Measurements from ENCODE around the gene GOLGA3. TPM values are rescaled to one million over a fixed set of nuclear protein-coding genes. Genes with fewer than 3 reads are reported as not detected.

The GOLGA3 gene
- total RNA-seq, 1 experiment from 2014 or later: 14.9 TPM

DNA sequence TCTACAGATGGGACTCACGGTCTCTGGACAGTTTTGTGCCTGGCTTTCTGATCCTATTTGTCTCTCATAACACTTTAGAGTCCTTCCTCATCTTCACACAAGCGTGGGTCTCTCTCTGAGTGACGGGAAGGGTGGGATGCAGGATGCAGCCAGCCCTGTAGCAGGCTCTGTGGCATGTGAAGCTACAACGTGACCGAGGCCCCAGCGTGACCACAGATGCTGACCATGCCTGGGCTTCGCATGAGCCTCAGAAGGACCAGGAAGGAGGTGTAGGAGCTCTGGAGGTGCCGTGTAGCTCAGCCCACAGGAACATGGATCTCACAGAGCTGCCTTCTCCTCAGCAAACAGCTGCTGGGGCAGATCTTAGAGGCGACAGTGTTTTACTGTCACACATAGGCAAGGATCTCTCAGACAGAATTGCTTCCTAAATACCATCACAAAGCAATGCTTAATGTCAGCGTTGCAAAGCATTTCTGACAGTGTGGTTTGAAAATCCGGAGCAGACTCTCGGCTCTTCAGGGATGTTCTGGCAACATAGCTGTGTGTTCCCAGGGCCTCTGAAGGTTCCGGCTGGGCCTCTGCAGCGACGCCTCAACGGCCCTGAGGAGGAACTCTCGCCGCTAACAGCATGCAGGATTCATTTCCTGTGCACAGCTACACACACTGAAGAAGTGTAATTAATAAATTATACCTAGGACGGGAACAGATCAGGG is 88.9 kb downstream of the GOLGA3 start:
- Histone ChIP-seq H3K4me3 (ENCODE audit: low read length) (no peak overlapping the region), H3K9me3 (ENCODE audit: low read length) (no peaks in the 10 kb centered on the region), H3K4me2 (ENCODE audit: low read depth, low read length, poor library complexity, severe bottlenecking) (no peak overlapping the region), H3K4me1 (ENCODE audit: low read length) (no peaks in the 10 kb centered on the region), H3K79me2 (ENCODE audit: low read length) (peaks cover 38% of the 10 kb centered on the region), H3K27ac (ENCODE audit: low read length) (no peak overlapping the region), H2AFZ (ENCODE audit: low read length) (no peak overlapping the region), H4K20me1 (ENCODE audit: insufficient read depth, low read depth, low read length) (0 out of 2 replicates have a peak, but pooled peaks cover 4% of the 10 kb centered on the region), H3K36me3 (ENCODE audit: insufficient read depth, low read length) (peaks cover 70% of the 10 kb centered on the region), H3K9ac (ENCODE audit: low read length) (no peak overlapping the region), H3K9me2 (replicated peaks; ENCODE audit: insufficient read depth, low read length) (no peaks in the 10 kb centered on the region), H3K27me3 (ENCODE audit: low read length) (no peaks in the 10 kb centered on the region)
- no peak for DNase-seq

GRCh38 chr12:132736913-132737312 is 91.8 kb downstream of the GOLGA3 start:
- H3K36me3 ChIP-seq (ENCODE audit: insufficient read depth, low read length): peaks cover 57% of the 10 kb centered on the region
- H3K9ac ChIP-seq (ENCODE audit: low read length): no peak overlapping the region
- no peaks in the 10 kb centered on the region for H3K9me2 ChIP-seq (replicated peaks; ENCODE audit: insufficient read depth, low read length)
- H3K79me2 ChIP-seq (ENCODE audit: low read length): peaks cover 13% of the 10 kb centered on the region
- DNase-seq: no peak
- H3K27ac ChIP-seq (ENCODE audit: low read length): no peak overlapping the region
- H3K9me3 ChIP-seq (ENCODE audit: low read length): no peaks in the 10 kb centered on the region
- no peaks in the 10 kb centered on the region for H3K4me1 ChIP-seq (ENCODE audit: low read length)
- H3K4me3 ChIP-seq (ENCODE audit: low read length): no peak overlapping the region
- no peaks in the 10 kb centered on the region for H3K27me3 ChIP-seq (ENCODE audit: low read length)
- H3K4me2 ChIP-seq (ENCODE audit: low read depth, low read length, poor library complexity, severe bottlenecking): no peak overlapping the region
- H2AFZ ChIP-seq (ENCODE audit: low read length): no peak overlapping the region
- H4K20me1 ChIP-seq (ENCODE audit: insufficient read depth, low read depth, low read length): no peaks in the 10 kb centered on the region

DNA sequence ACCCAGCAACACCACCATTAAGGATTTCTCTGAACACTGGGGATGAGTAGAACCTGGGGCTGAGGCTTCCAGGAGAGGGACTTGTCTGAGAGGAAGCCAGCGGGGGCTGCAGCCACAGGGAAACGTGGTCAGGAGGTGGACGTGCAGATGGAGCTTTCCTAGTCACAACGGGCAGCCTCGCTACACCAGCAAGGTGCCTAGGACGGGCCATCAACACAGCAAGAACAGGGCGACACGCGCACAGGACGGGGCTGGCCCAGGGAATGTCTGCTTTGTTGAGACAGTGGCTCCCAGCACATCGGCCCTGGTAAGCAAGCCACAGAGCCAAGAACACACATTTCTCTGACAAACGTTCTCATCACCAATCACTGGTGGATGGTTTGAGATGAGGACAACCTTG is 92.3 kb downstream of the GOLGA3 start:
- H3K79me2 ChIP-seq (ENCODE audit: low read length): peaks cover 9% of the 10 kb centered on the region
- no peak overlapping the region for H3K4me2 ChIP-seq (ENCODE audit: low read depth, low read length, poor library complexity, severe bottlenecking)
- no peaks in the 10 kb centered on the region for H4K20me1 ChIP-seq (ENCODE audit: insufficient read depth, low read depth, low read length)
- no peak overlapping the region for H2AFZ ChIP-seq (ENCODE audit: low read length)
- H3K9me2 ChIP-seq (replicated peaks; ENCODE audit: insufficient read depth, low read length): no peaks in the 10 kb centered on the region
- H3K36me3 ChIP-seq (ENCODE audit: insufficient read depth, low read length): peaks cover 56% of the 10 kb centered on the region
- no peaks in the 10 kb centered on the region for H3K4me1 ChIP-seq (ENCODE audit: low read length)
- DNase-seq: no peak
- no peaks in the 10 kb centered on the region for H3K27me3 ChIP-seq (ENCODE audit: low read length)
- H3K4me3 ChIP-seq (ENCODE audit: low read length): no peak overlapping the region
- H3K9me3 ChIP-seq (ENCODE audit: low read length): no peaks in the 10 kb centered on the region
- no peak overlapping the region for H3K9ac ChIP-seq (ENCODE audit: low read length)
- H3K27ac ChIP-seq (ENCODE audit: low read length): no peak overlapping the region

- no peak for DNase-seq
- no peak overlapping the region for H3K27ac ChIP-seq (ENCODE audit: low read length)
- H3K27me3 ChIP-seq (ENCODE audit: low read length): no peaks in the 10 kb centered on the region
- H3K4me1 ChIP-seq (ENCODE audit: low read length): no peaks in the 10 kb centered on the region
- H3K9me3 ChIP-seq (ENCODE audit: low read length): no peaks in the 10 kb centered on the region
- no peak overlapping the region for H3K4me3 ChIP-seq (ENCODE audit: low read length)
- peaks cover 50% of the 10 kb centered on the region for H3K36me3 ChIP-seq (ENCODE audit: insufficient read depth, low read length)
- H3K9ac ChIP-seq (ENCODE audit: low read length): no peak overlapping the region
- H2AFZ ChIP-seq (ENCODE audit: low read length): no peak overlapping the region
- H4K20me1 ChIP-seq (ENCODE audit: insufficient read depth, low read depth, low read length): no peaks in the 10 kb centered on the region
- H3K4me2 ChIP-seq (ENCODE audit: low read depth, low read length, poor library complexity, severe bottlenecking): no peak overlapping the region
- H3K79me2 ChIP-seq (ENCODE audit: low read length): peaks cover 5% of the 10 kb centered on the region; the same call in 1 of the 2 replicates
- H3K9me2 ChIP-seq (replicated peaks; ENCODE audit: insufficient read depth, low read length): no peaks in the 10 kb centered on the region
Observed at GRCh38 chr12:132735496-132735895, 93.2 kb downstream of the GOLGA3 start.

- H3K27ac ChIP-seq (ENCODE audit: low read length): no peak overlapping the region
- H3K4me3 ChIP-seq (ENCODE audit: low read length): no peak overlapping the region
- H3K9me2 ChIP-seq (replicated peaks; ENCODE audit: insufficient read depth, low read length): no peaks in the 10 kb centered on the region
- no peak overlapping the region for H2AFZ ChIP-seq (ENCODE audit: low read length)
- no peaks in the 10 kb centered on the region for H3K4me1 ChIP-seq (ENCODE audit: low read length)
- H3K79me2 ChIP-seq (ENCODE audit: low read length): peaks cover 5% of the 10 kb centered on the region; the same call in 1 of the 2 replicates
- DNase-seq: no peak
- H3K36me3 ChIP-seq (ENCODE audit: insufficient read depth, low read length): peaks cover 39% of the 10 kb centered on the region
- H3K9ac ChIP-seq (ENCODE audit: low read length): no peak overlapping the region
- H3K9me3 ChIP-seq (ENCODE audit: low read length): no peaks in the 10 kb centered on the region
- H4K20me1 ChIP-seq (ENCODE audit: insufficient read depth, low read depth, low read length): no peaks in the 10 kb centered on the region
- H3K4me2 ChIP-seq (ENCODE audit: low read depth, low read length, poor library complexity, severe bottlenecking): no peak overlapping the region
- no peaks in the 10 kb centered on the region for H3K27me3 ChIP-seq (ENCODE audit: low read length)
Observed at GRCh38 chr12:132734206-132734605, 94.5 kb downstream of the GOLGA3 start.

DNA sequence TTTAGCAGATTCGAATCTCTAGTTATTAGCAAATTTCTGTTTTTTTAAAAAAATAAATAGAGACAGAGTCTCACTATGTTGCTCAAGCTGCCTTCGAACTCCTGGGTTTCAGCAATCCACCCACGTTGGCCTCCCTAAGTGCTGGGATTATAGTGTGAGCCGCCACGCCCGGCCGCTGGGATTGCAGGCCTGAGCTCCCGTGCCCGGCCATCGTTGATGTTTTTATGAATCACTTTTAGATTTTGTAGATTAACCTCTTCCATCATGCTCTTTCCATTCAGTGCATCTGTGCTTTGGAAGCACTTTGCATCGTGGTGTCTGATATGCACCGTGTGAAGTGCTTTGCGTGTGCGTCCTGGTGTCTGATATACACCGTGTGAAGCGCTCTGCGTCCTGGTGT is 97.1 kb downstream of the GOLGA3 start:
- Histone ChIP-seq H3K27me3 (ENCODE audit: low read length) (no peaks in the 10 kb centered on the region), H3K4me3 (ENCODE audit: low read length) (no peak overlapping the region), H3K4me2 (ENCODE audit: low read depth, low read length, poor library complexity, severe bottlenecking) (no peak overlapping the region), H3K27ac (ENCODE audit: low read length) (no peak overlapping the region), H3K9me3 (ENCODE audit: low read length) (no peaks in the 10 kb centered on the region), H3K36me3 (ENCODE audit: insufficient read depth, low read length) (peaks cover 33% of the 10 kb centered on the region), H3K4me1 (ENCODE audit: low read length) (no peaks in the 10 kb centered on the region), H2AFZ (ENCODE audit: low read length) (no peak overlapping the region), H3K9ac (ENCODE audit: low read length) (no peak overlapping the region), H3K9me2 (replicated peaks; ENCODE audit: insufficient read depth, low read length) (no peaks in the 10 kb centered on the region), H4K20me1 (ENCODE audit: insufficient read depth, low read depth, low read length) (no peaks in the 10 kb centered on the region), H3K79me2 (ENCODE audit: low read length) (0 out of 2 replicates have a peak, but pooled peaks cover 6% of the 10 kb centered on the region)
- DNase-seq: no peak

- DNase-seq: no peak
- H2AFZ ChIP-seq (ENCODE audit: low read length): no peak overlapping the region
- peaks cover 32% of the 10 kb centered on the region for H3K36me3 ChIP-seq (ENCODE audit: insufficient read depth, low read length)
Observed at GRCh38 chr12:132730353-132730752, 98.3 kb downstream of the GOLGA3 start.

DNA sequence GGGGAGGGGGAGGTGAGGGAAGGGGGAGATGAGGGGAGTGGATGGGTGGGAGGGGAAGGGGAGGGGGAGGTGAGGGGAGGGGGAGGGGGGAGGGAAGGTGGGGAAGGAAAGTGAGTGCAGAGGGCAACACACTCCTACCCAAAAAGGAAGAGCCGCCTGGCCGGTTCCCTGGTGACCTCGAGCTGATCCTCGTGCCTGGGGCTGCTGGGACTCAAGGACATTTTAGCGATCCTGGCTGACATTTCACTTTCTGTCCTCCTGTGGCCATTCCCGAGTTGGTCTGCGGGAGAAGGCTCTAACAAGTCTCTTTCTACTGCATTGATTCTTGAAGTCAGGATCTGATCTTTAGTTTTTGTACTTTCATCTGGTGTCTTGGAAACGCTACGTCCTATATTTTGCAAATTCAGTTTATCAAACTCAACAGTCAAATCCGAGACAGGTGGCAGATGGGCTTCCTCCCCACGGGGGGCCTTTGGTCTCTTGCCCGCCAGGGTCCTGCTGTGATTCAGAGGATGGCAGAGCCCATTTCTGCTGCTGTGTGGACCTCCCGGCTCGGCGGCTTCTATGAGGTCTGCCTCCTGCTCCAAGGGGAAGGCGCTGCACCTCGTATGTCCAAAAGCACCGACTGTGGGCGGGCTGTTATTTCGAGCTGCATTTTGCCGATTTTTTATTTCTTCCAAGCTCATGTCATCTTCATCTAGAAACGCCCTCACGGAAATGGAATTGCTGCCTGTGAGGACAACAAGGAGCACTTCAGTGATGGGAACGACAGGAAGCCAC is 98.9 kb downstream of the GOLGA3 start:
- Histone ChIP-seq H3K9me2 (replicated peaks; ENCODE audit: insufficient read depth, low read length) (no peaks in the 10 kb centered on the region), H3K27ac (ENCODE audit: low read length) (no peak overlapping the region), H3K79me2 (ENCODE audit: low read length) (0 out of 2 replicates have a peak, but pooled peaks cover 4% of the 10 kb centered on the region), H3K27me3 (ENCODE audit: low read length) (no peaks in the 10 kb centered on the region), H2AFZ (ENCODE audit: low read length) (no peak overlapping the region), H3K36me3 (ENCODE audit: insufficient read depth, low read length) (peaks cover 30% of the 10 kb centered on the region), H3K4me1 (ENCODE audit: low read length) (no peaks in the 10 kb centered on the region), H3K9me3 (ENCODE audit: low read length) (no peaks in the 10 kb centered on the region), H3K4me3 (ENCODE audit: low read length) (no peak overlapping the region), H3K9ac (ENCODE audit: low read length) (no peak overlapping the region), H4K20me1 (ENCODE audit: insufficient read depth, low read depth, low read length) (no peaks in the 10 kb centered on the region), H3K4me2 (ENCODE audit: low read depth, low read length, poor library complexity, severe bottlenecking) (no peak overlapping the region)
- no peak for DNase-seq

More at GRCh38 chr12:132730353-132730752, 98.3 kb downstream of the GOLGA3 start:
- Histone ChIP-seq H3K27ac (ENCODE audit: low read length) (no peak overlapping the region), H3K4me2 (ENCODE audit: low read depth, low read length, poor library complexity, severe bottlenecking) (no peak overlapping the region), H3K27me3 (ENCODE audit: low read length) (no peaks in the 10 kb centered on the region), H3K4me3 (ENCODE audit: low read length) (no peak overlapping the region), H3K79me2 (ENCODE audit: low read length) (0 out of 2 replicates have a peak, but pooled peaks cover 6% of the 10 kb centered on the region), H3K4me1 (ENCODE audit: low read length) (no peaks in the 10 kb centered on the region), H3K9me3 (ENCODE audit: low read length) (no peaks in the 10 kb centered on the region), H4K20me1 (ENCODE audit: insufficient read depth, low read depth, low read length) (no peaks in the 10 kb centered on the region), H3K9me2 (replicated peaks; ENCODE audit: insufficient read depth, low read length) (no peaks in the 10 kb centered on the region), H3K9ac (ENCODE audit: low read length) (no peak overlapping the region)
